NB4 (cell line): ENCODE measurements around the gene RNF214.

ENCODE experiments used
- CTCF ChIP-seq: IDR thresholded peaks from one replicate; pipeline ENCODE4 v1.5.1; 2012; ENCODE audit warnings: low read depth, low read length
- MYC ChIP-seq: IDR thresholded peaks from 2 replicates; pipeline ENCODE4 v1.6.1; 2011; ENCODE audit warnings: low read depth, low read length

GRCh38 chr11:117278347-117278746 is 45.9 kb downstream of the RNF214 start:
- TF ChIP-seq MYC (no peak), CTCF (no peak)
